ENCODE results near the gene RBMS3.
"Not testable (repeated sequence)": the region's sequence is repeated elsewhere in the genome, so short reads cannot be mapped to it uniquely, and the experiment has no call there.

Gene RBMS3

GRCh38 chr3:29665688-29666087 lies 384.8 kb downstream of the RBMS3 start:
- no peak for FAIRE-seq

GRCh38 chr3:29668233-29668632 lies 387.4 kb downstream of the RBMS3 start:
- DNase-seq (ENCODE audit: low spot score) (no peak), FAIRE-seq (no peak)

More at GRCh38 chr3:29665688-29666087, 384.8 kb downstream of the RBMS3 start:
- DNase-seq (ENCODE audit: low spot score), result no peak

DNA sequence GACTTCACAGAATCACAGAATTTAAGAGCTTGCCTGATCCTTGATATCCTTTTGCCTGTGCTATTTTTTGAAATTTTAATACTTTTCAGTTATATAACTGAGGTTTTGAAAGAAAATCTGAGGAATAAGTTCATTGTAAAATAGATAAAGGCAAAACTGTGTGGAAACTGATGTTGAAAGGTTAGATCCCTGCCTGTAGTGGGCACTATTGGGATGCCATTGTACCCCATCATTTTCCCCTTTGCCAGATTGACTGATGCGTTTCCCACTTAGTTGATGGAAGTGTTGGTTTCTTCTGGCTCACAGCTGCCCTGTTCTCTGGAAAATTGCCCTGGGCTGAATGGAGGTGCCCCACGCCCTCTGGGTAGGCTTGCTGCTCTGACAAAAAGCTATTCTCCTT lies 387.9 kb downstream of the RBMS3 start:
- DNase-seq (ENCODE audit: low spot score), result no peak
- FAIRE-seq, result no peak

DNA sequence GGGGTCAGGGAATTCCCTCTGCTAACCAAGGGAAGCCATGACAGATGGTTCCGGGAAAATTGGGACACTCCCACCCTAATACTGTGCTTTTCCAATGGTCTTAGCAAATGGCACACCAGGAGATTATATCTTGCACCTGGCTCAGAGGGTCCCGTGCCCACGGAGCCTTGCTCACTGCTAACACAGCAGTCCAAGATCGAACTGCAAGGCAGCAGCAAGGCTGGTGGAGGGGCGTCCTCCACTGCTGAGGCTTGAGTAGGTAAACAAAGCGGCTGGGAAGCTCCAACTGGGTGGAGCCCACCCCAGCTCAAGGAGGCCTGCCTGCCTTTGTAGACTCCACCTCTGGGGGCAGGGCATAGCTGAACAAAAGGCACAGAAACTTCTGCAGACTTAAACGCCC lies 389.6 kb downstream of the RBMS3 start:
- FAIRE-seq, result not testable (repeated sequence)

GRCh38 chr3:29677421-29677820 lies 396.6 kb downstream of the RBMS3 start:
- FAIRE-seq, result no peak

More for the DNA sequence above, 389.6 kb downstream of the RBMS3 start:
- not testable (repeated sequence) for DNase-seq (ENCODE audit: low spot score)

DNA sequence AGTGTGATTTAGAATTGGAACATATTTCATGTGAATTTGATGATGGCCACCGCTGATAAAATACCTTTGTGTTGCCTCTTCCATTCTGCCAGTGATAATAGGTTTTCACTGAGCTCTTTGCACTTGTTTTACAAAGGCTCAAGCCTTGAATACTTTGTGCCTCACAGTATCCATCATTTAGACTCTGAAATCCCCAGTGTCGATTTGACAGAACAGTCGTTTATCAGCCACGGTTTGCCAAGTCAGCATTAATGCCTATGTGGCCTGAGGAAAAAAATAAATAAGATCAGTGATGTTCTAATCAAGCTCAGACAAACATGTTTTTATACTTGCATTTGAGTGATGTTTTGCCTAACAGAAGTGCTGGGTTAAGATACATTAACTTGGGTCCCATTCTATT lies 399.1 kb downstream of the RBMS3 start:
- no peak for FAIRE-seq

More at GRCh38 chr3:29677421-29677820, 396.6 kb downstream of the RBMS3 start:
- no peak for DNase-seq (ENCODE audit: low spot score)

GRCh38 chr3:29683018-29683993 lies 402.4 kb downstream of the RBMS3 start:
- DNase-seq (ENCODE audit: low spot score) (peak; percentile 35), FAIRE-seq (peak; percentile 44)

More for the DNA sequence above, 399.1 kb downstream of the RBMS3 start:
- no peak for DNase-seq (ENCODE audit: low spot score)

- DNase-seq (ENCODE audit: low spot score), result no peak
- FAIRE-seq, result no peak
Measured at GRCh38 chr3:29686889-29687592, 406.2 kb downstream of the RBMS3 start.

GRCh38 chr3:29690686-29691353 lies 409.9 kb downstream of the RBMS3 start:
- DNase-seq (ENCODE audit: low spot score) (no peak), FAIRE-seq (no peak)

DNA sequence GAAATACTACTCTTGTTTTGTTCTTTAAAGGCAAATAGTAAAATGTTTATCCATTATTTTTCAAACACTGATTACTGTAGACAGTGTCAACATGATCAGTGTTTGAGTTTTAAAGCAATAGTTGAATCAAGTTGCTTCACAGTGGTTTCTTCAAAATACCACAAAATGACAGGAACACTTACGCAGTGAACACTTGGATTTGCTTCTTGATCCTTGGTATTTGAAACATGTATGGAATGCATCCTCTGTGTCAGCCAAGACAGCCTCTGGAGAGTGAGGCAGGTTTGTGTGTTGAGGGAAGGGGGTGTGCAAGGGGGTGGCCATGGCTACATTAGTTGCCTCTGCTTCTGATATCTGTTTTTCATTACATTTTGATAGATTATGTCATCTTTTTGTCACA lies 413.0 kb downstream of the RBMS3 start:
- FAIRE-seq, result peak; percentile 97

DNA sequence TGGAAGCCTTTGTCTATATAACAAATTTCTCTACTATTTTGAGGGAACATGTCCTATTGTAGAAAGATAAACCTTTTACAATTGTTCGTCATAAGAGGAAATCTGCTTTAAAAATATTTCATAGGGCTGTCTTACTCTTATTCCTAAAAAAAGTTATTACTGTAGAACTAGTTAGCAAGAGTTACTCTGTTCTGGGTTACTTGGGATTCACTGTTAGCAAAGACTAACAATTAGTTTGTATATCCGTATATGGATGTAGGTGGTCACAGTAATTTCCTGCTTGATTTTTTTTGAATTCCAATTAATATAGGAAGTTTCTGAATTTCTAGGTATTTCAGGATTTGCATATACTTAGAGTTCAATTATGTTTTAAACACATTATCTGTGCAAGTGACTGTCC lies 413.5 kb downstream of the RBMS3 start:
- DNase-seq (ENCODE audit: low spot score) (no peak), FAIRE-seq (no peak)

More for the DNA sequence above, 413.0 kb downstream of the RBMS3 start:
- DNase-seq (ENCODE audit: low spot score), result peak; percentile 76

DNA sequence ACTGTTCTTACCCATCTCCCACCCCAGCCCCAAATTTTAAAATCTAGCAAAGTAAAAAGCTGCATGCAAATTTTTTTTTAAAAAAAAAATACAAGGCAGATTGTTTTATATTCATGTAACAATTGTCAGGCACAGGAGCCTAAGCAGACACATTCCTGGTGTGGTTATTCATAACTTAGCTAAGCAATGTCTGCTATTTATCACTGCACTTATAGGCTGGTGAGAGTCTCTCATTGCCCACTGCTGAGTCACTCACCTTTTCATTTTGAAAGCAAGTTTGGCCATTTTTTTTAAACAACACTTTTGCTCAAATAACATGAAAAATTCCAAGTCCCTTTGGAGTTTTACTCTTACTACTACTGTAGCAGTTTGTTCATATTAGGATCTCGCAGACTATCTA lies 413.9 kb downstream of the RBMS3 start:
- peak; percentile 77 for DNase-seq (ENCODE audit: low spot score)
- peak; percentile 23 for FAIRE-seq

- FAIRE-seq, result no peak
Measured at GRCh38 chr3:29695201-29695600, 414.3 kb downstream of the RBMS3 start.

DNA sequence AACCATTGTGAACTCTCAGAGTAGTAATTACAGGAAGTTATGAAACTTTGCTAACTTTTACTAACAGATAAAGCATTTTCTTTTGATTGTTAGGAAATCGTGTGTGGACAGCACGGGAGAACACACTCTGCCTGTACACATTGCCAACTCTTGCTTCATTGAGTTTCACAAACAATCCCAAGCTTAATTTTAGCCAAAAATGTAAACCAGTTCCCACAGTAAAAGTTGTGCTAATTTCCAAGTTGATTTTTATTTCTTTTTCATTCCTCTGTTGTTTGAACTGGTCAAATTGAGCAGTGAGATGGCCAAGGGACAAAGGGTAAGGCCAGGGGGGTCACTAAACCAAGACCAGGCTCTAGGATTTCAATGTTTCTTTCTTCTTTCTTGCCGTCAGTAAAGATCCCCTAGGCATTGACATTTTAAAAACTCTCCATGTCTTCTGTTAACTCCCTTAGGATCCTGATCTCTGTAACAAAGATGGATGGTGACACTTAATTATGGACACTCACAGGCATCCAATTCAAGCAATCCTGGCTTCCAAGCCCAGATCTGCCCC lies 414.9 kb downstream of the RBMS3 start:
- FAIRE-seq (no peak), DNase-seq (ENCODE audit: low spot score) (no peak)

More at GRCh38 chr3:29695201-29695600, 414.3 kb downstream of the RBMS3 start:
- DNase-seq (ENCODE audit: low spot score), result no peak

DNA sequence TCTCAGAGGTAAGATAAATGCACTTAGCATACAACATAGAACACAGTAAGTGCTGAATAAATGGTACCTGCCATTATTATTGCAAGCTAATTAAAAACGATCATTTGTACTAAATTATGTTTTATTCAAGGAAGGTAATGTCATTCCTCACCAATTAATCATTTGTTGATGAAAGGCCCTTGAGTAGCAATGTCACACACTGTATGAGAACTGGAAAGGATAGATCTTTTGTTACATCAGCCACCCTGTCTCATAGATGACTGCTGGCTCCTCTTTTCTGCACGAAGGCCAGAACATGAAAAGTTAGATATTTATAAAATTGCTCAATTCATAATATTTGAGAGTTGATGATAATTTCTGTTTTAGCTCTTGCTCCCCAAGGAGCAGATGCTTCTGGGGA lies 415.4 kb downstream of the RBMS3 start:
- FAIRE-seq, result no peak
- DNase-seq (ENCODE audit: low spot score), result no peak

- FAIRE-seq, result no peak
- no peak for DNase-seq (ENCODE audit: low spot score)
Measured at GRCh38 chr3:29697989-29698388, 417.1 kb downstream of the RBMS3 start.

DNA sequence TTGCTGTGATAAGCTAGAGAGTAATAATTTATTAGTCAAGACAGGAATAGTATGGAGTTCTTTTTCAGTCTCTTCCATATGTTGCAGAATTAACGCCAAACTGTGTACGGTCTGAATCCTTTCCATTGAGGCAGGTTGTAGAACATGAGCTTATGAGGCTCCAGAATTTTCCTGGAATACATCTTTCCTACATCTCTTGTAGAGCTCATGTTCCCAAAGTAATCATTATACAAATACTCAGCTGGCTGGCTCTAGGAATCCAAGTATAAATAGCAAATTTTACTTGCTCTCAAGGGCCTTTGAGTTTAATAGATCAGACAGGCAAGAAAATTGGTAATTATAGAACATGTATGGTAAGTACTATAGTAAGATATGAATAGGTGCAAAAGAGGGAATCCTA lies 419.4 kb downstream of the RBMS3 start:
- FAIRE-seq (no peak), DNase-seq (ENCODE audit: low spot score) (no peak)

GRCh38 chr3:29701326-29701983 lies 420.6 kb downstream of the RBMS3 start:
- no peak for FAIRE-seq
- no peak for DNase-seq (ENCODE audit: low spot score)

DNA sequence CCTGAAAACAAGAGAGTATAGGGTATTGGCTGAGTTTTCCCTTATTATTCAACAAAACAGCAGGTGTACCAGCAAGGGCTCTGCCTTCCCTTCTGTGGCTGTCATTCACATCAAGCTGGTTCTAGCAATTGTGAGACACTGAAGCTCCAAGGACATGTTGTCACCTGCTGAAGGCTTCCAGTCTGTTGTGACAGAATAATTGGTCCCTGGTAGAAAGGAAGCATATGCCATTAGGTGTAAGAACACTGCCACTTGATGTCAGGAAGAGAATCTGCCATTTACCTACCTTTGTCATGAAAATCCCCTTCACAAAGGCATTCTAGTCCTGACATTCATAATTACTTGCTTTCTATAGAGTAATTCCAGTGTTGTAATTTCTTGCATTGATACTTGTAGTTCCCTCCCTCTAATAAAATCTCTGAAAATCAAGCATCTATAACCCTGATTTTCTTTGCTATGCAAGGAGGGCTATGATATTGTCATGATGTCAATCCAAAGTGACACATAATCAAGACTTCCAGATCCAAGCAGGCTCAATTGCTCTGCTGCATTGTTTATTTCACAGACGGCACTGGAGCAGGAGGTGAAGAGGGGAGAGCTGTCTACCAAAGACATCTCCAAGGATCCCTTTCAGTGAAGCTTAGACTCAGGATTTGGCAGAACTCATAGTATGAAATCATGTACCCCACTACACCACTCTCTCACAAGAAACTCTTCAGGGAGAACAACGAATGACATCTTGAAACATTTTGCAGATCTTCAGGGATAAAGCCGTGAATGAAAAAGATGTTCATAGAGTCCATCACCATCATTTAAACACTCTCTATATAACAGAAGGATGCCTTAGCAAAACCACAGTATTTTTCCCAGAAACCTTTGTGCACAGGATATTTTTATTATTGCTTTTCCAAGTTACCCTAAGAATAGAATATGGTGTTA lies 425.3 kb downstream of the RBMS3 start:
- peak; percentile 55 for FAIRE-seq
- no peak for DNase-seq (ENCODE audit: low spot score)

- no peak for DNase-seq (ENCODE audit: low spot score)
- no peak for FAIRE-seq
Measured at GRCh38 chr3:29708884-29709283, 428.0 kb downstream of the RBMS3 start.
